Measurements from ENCODE around the gene TEPSIN.

DNA sequence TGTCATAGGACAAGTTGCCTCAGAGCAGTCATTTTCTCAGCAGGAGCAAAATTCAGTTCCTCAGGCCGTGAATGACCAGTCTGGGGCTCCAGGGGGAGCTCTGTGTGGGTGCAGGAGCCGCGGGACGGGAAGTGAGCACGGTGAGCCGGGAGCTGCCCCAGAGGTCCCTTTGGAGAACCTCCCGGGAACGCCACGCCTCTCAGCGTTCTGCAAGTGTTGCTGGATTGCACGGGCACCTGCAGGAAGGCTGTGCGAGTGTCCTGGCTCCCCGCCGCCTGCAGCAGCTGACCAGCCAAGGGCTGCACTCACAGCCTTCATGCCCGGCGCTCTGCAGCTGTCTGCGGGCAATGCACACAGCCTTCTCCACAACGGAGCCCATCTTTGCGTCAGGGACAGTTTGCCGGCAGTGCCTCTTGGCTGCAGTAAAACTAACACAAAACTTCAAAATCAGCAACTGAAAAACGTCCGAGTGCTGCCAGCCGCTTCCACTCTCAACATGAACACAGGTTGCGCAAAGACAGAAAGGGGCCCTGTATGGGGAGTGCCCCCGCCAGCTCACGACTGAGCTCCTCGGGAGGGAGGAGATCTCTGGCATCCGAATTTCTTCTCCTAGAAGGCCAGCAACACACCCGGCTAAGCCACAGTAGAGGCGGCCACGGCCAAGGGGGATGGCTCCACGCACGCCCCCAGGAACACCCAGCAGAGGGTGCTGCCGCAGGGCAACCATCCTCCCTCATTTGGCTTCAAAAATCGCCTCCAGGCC is 16.3 kb upstream of the TEPSIN start:
- TF ChIP-seq, protein P1, sequence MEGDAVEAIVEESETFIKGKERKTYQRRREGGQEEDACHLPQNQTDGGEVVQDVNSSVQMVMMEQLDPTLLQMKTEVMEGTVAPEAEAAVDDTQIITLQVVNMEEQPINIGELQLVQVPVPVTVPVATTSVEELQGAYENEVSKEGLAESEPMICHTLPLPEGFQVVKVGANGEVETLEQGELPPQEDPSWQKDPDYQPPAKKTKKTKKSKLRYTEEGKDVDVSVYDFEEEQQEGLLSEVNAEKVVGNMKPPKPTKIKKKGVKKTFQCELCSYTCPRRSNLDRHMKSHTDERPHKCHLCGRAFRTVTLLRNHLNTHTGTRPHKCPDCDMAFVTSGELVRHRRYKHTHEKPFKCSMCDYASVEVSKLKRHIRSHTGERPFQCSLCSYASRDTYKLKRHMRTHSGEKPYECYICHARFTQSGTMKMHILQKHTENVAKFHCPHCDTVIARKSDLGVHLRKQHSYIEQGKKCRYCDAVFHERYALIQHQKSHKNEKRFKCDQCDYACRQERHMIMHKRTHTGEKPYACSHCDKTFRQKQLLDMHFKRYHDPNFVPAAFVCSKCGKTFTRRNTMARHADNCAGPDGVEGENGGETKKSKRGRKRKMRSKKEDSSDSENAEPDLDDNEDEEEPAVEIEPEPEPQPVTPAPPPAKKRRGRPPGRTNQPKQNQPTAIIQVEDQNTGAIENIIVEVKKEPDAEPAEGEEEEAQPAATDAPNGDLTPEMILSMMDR (IDR thresholded peaks at IDR 0.05): no peak
- TF ChIP-seq ETV6 (CRISPR knock-in tag; IDR thresholded peaks at IDR 0.05) (no peak), NFE2L1 (CRISPR knock-in tag; IDR thresholded peaks at IDR 0.05) (no peak), TCF7 (CRISPR knock-in tag; IDR thresholded peaks at IDR 0.05; ENCODE audit: low read depth) (no peak)
- TF ChIP-seq, protein P2, sequence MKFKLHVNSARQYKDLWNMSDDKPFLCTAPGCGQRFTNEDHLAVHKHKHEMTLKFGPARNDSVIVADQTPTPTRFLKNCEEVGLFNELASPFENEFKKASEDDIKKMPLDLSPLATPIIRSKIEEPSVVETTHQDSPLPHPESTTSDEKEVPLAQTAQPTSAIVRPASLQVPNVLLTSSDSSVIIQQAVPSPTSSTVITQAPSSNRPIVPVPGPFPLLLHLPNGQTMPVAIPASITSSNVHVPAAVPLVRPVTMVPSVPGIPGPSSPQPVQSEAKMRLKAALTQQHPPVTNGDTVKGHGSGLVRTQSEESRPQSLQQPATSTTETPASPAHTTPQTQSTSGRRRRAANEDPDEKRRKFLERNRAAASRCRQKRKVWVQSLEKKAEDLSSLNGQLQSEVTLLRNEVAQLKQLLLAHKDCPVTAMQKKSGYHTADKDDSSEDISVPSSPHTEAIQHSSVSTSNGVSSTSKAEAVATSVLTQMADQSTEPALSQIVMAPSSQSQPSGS (CRISPR knock-in tag; IDR thresholded peaks at IDR 0.05; ENCODE audit: borderline replicate concordance, low read depth): no peak
- TF ChIP-seq, protein P3, sequence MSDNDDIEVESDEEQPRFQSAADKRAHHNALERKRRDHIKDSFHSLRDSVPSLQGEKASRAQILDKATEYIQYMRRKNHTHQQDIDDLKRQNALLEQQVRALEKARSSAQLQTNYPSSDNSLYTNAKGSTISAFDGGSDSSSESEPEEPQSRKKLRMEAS (CRISPR knock-in tag; IDR thresholded peaks at IDR 0.05): no peak

Measured in WTC11 (cell line).